ENCODE data around the gene AFAP1. TPM values are rescaled to one million over a fixed set of nuclear protein-coding genes. Genes with fewer than 3 reads are reported as not detected.
"Not testable (repeated sequence)": the region's sequence is repeated elsewhere in the genome, so short reads cannot be mapped to it uniquely, and the experiment has no call there.

The AFAP1 gene
- polyA plus RNA-seq, 3 donors, result 22.6 to 32.7 (median 25.7) TPM

DNA sequence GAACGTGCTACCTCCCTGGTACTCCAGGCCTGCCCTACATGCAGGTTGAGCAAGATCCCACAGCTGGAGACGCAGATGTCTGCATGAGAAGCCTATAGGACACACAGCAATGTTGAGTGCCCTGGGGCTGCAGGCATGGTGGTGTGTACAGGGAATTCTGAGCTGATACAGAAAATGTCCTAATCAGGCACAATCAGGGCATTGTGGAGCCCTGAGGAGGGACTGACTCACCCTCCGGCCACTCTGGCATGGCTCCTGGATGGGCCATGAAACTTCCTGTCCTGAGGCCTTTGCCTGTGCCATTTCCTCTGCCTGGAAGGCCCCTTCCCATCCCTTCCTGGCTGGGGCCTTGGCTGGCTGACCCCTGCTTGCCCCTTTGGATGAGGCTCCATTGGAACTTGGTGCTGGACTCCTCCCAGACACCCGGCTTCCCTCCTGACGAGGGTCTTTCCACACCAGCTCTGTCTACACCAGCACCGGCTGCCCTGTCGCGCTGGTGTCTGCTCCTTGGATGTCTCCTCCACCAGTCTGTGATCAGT is 16.7 kb upstream of the AFAP1 start:
- no peak for DNase-seq (ENCODE audit: extremely low read depth in 1 of 11, low read depth in 9 of 11, low spot score in 4 of 11)

DNA sequence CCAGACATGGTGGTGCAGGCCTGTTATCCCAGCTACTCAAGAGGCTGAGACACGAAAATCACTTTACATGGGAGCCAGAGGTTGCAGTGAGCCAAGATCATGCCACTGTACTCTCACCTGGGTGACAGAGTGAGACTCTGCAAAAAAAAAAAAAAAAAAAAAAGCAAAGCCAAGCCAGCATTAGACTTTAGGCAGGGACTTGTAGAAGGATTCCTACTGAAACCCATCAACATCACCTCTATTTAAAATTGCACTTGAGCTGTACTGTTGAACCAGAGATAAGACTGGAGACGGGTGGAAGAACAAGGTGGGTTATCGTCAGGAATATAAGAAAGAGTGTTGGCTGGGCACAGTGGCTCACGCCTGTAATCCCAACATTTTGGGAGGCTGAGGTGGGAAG is 15.7 kb upstream of the AFAP1 start:
- DNase-seq (ENCODE audit: extremely low read depth in 1 of 11, low read depth in 9 of 11, low spot score in 4 of 11), result no peak

DNA sequence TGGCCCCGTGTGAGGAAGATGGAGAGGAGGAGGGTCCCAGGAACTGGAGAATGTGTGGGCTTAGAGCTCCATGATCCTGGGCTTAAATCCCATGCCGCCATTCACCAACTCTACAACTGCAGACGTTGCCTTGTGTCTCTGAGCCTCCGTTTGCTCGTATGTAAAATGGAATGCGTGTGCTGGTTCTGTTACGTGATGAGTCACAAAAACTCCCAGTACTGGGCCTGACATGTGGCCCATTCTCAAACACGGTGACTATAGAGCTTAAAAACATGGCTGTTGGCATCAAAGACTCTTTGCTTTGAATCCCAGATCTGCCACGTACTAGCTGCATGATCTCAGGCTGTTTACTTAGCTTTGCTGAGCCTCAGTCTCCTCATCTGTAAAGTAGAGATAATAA is 13.0 kb upstream of the AFAP1 start:
- no peak for DNase-seq (ENCODE audit: extremely low read depth in 1 of 11, low read depth in 9 of 11, low spot score in 4 of 11)

DNA sequence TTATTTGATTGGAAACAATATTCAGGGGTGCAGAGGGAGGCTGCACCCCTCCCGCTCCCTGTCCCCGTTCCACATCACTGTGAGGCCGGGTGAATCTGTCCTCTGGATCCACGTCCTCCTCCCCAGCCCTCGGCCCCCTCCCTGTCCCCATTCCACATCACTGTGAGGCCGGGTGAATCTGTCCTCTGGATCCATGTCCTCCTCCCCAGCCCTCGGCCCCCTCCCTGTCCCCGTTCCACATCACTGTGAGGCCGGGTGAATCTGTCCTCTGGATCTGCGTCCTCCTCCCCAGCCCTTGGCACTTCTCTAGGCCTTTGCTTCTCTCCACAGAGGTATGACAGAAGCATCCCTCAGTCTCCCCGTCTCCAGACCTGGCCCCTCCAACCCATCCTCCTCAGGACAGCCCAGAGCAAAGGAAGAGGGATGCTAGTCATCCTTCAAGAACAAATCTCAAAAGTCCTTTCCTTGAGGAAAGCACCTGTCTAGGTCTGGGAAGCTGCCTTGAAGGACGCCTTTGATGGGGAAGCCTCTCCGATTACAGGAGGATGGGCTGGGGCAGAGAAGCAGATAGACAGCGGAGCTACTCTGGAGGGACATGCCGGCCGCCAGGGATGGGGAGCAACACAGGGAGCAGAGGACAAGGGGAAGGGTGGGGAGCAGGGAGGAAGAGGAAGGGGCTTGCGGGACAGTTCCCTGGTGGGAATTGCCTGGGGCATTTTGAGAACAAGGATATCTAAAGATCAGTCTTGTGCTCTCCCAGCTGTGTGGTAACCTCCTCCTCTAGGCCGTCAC is 10.8 kb upstream of the AFAP1 start:
- no peak for DNase-seq (ENCODE audit: extremely low read depth in 1 of 11, low read depth in 9 of 11, low spot score in 4 of 11)

DNA sequence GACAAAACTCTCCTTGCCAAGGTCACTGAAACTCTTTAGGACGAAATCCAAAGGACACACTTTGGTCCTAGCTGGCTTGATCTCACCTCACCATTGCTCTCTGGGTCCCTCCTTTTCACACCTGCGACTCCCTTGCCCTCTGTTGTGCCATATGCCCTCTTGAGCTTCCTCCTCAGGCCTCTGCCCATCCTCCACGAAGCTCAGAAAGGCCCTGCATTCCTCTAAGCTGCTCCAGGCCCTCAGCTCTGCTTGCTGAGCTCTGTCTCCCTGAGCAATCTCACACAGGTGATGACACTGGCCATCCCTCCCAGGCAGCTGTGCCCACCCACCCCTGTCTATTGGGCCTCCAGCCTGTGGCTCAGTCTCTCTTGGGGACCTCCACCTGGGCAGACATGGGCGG is 10.1 kb upstream of the AFAP1 start:
- DNase-seq (ENCODE audit: extremely low read depth in 1 of 11, low read depth in 9 of 11, low spot score in 4 of 11), result no peak

DNA sequence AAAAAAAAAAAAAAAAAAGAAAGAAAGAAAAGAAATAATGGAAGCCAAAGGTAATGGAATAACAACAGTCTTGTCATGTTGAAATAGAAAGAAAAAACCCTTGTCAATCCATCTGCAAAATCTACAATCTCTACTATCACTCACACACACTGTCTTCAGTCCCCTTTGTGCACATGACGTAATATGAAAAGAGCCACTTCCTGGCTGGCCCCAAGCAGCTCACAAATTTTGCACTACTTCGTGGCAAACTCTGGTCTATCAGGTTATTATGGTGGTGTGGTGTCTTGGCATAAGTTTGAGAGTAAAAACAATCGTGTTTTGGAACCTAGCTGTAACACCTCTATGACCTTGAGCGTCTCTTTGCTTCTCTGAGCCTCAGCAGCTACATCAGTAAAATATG is 8.3 kb upstream of the AFAP1 start:
- no peak for DNase-seq (ENCODE audit: extremely low read depth in 1 of 11, low read depth in 9 of 11, low spot score in 4 of 11)

DNA sequence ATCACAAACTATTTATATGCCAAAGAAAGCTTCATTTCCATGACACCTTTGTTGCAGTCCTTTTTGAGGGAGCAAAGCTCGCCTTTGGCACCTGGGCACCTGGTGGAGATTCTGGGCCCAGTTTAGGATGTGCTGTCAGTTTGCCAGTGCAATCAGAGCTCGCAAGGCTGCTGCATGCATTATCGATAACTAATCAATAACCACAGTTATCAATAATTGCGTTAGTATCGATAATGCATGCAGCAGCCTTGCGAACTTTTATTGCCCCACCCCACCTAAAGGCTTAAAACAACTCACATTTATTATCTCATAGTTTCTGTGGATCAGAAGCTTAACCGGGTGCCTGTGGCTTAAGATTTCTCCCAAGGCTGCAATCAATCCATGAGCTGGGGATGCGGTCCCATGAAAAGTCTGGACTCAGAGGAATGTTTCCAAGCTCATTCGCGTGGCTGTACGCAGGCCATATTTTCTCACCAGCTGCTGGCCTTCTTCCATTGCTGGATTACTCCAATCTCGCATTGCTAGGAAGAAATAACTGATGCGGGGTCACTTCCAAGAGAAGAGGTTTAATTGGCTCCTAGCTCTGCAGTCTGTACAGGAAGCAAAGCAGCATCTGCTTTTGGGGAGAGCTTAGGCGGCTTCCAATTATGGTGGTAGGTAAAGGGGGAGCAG is 6.2 kb upstream of the AFAP1 start:
- no peak for DNase-seq (ENCODE audit: extremely low read depth in 1 of 11, low read depth in 9 of 11, low spot score in 4 of 11)

DNA sequence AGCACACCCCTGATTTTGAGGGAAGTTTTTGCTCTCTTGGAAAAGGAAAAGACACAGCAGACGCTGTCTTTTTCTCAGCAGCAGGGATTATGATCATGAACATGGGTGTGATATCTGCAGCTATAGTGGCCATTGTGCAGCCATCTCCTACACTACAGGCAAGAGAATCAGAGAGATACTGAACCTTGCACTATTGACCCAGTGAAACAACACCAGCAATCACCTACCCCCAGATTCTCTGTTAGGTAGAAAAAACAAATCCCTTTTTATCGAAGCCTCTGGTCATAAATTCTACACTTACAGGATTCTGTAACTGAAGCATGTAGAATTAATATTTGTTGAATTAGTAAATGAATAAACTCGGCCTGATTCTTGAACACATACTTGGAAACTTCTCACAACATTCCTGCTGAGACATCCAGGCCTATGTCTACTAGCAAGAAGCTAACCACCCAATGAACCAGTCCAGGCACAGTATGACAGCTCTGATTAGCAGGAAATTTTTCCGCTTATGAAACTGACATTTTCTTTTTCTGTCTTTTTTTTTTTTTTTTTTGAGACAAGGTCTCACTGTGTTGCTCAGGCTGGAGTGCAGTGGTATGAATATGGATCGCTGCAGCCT is 5.0 kb upstream of the AFAP1 start:
- DNase-seq (ENCODE audit: extremely low read depth in 1 of 11, low read depth in 9 of 11, low spot score in 4 of 11), result no peak

DNA sequence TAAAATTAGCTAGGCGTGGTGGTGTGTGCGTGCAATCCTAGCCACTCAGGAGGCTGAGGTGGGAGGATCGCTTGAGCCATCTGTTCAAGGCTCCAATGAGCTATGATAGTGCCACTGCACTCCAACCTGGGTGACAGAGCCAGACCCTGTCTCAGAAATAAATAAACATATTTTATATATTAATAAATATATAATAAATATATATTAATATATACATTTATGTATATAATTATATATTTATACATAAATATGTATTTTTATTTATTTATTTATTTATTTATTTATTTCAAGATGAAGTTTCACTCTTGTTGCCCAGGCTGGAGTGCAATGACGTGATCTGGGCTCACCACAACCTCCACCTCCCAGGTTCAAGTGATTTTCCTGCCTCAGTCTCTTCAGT is 4.0 kb upstream of the AFAP1 start:
- not testable (repeated sequence) for DNase-seq (ENCODE audit: extremely low read depth in 1 of 11, low read depth in 9 of 11, low spot score in 4 of 11)

DNA sequence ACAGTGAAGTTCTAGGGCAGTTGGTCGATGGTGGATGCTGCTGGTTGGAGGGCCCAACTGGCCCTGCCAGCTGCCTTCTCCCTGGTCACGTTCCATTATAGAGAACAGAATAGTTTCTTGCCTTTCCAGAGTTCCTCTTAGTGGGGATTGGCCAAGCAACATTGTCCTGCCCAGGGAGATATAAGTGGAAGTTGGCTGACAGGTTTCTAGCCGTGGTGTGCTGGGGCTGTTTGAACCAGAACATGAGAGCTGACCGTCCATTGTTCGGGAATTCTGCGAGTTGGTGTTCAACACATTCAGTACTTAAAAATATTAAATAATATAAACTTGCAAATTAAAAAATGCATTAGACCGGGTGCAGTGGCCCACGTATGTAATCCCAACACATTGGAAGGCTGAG is 3.5 kb upstream of the AFAP1 start:
- DNase-seq (ENCODE audit: extremely low read depth in 1 of 11, low read depth in 9 of 11, low spot score in 4 of 11), result no peak

DNA sequence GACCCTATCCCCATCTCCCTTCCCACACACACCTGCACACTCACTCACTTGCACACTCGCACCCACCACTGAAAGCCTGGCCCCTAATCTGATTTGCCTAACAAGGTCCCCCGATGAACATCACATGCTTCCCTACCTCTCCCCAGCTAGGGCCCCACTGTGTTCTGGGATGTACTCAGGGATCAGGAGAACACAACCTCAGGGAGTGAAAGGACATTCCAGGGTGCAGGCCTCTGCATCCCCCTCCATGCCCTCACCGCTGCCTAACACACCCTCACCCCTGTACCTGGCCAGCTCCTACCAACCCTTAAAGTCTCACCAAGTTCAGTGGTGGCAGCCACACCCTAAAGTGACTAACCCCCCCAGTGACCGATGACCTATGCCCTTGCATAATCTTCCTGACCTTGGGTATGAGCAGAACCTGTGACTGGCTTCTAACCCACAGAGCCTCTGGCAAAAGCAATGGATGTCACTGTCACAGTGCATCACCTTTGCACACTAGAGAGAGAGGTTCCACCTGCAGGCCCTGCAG is 2.4 kb upstream of the AFAP1 start:
- no peak for DNase-seq (ENCODE audit: extremely low read depth in 1 of 11, low read depth in 9 of 11, low spot score in 4 of 11)

DNA sequence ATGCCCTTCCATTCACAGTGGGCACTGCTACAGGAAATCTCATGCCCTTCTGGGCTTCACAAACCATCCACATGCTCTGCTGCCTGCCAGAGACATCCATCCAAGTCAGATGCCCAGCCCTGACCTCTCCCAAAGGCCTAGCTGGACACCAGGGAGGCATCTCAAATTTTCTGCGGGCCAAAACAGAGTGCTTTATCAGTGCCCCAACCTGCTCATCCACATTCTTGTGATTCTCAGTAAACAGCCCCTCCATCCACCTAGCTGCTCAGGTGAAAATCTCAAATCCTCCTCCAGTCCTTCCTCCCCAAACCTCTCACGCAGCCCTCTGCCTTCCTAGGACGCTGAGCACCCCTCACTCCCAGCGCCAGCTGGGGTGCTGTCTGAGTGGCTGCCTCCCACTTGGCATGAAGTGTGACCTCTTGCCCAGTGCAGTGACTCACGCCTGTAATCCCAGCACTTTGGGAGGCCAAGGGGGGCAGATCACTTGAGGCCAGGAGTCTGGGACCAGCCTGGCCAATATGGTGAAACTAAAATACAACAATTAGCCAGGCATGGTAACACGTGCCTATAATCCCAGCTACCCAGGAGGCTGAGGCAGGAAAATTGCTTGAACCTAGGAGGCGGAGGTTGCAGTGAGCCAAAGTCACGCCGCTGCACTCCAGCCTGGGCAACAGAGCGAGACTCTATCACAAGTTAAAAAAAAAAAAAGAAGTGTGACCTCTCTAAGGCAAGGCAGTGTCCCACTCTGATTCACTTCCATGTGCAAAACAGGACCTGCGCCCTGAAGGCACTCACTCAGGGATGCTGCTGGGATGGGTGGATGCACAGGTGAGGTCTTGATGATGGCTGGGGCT is 1.7 kb upstream of the AFAP1 start:
- no peak for DNase-seq (ENCODE audit: extremely low read depth in 1 of 11, low read depth in 9 of 11, low spot score in 4 of 11)

DNA sequence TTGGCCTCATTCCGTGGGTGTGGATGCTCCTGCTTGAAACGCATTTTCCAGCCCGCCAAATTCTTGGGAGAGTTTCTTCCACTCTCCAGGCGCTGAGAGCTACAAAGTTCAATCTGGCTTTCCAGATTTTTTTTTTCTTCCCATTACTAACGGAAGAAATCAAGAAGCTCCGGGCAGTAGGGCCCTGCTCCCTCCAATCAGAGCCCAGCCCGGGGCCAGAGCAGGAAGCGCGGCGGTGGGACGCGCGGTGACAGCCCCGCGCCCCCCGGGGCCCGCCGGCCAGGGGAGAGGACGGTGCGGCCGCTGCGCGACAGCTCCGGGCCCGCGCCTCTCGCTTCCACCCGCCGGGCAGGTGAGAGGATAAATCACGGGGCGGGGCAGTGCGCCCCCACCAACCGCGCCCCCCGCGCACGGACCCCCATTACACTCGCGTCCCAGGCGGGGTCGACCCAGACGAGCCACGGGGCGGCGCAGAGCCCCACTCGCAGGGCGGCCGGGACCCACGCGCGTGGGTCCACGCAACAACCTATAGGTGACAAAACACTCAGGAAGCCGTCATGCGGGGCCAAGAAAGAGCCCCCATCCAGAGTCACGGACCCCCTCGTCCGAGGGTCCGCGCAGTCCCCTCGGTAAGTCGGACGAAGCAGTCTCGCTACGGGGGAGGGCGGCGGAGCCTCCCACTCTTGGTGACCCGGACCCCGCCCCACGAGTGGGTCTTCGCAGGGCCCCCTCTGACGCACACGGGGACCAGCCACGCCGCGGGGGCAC is 868 bp downstream of the AFAP1 start:
- peak in 1 of 11 donors; percentile 46 for DNase-seq (ENCODE audit: extremely low read depth in 1 of 11, low read depth in 9 of 11, low spot score in 4 of 11)

DNA sequence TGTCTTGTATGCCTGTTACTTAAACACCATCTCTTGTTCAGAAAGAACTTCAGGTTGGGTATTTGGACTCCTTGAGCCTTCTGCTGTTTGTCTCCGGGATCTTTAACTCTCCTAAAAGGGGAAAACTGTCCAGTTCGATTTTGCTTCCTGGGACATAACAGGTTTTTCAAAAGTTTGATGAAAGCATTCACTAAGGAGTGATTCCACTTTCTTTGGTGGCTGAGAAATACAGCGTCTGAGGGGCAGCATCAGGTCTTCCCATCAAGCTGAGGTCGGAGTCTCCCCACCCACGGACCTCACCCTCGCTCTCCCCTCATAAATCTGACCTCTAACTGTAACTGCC is 1.4 kb downstream of the AFAP1 start:
- DNase-seq (ENCODE audit: extremely low read depth in 1 of 11, low read depth in 9 of 11, low spot score in 4 of 11), result no peak

DNA sequence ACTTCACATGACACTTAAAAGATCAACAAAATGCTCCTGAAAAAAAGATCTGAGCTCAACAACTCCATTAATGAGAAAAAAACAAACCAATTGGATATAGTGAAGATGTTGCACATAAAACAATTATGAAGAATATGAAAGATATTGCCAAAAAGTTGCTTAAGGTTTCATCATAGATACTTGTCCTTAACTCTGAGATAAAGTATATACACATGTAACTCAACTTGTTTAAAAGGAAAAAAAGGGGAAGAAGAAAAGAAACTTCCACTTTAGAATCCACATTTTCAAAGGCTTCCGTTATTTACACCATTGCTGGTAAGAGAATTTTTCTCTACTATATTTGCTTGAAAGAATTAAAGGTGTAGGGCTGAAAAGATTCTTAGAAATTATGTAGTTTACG is 2.7 kb downstream of the AFAP1 start:
- no peak for DNase-seq (ENCODE audit: extremely low read depth in 1 of 11, low read depth in 9 of 11, low spot score in 4 of 11)

DNA sequence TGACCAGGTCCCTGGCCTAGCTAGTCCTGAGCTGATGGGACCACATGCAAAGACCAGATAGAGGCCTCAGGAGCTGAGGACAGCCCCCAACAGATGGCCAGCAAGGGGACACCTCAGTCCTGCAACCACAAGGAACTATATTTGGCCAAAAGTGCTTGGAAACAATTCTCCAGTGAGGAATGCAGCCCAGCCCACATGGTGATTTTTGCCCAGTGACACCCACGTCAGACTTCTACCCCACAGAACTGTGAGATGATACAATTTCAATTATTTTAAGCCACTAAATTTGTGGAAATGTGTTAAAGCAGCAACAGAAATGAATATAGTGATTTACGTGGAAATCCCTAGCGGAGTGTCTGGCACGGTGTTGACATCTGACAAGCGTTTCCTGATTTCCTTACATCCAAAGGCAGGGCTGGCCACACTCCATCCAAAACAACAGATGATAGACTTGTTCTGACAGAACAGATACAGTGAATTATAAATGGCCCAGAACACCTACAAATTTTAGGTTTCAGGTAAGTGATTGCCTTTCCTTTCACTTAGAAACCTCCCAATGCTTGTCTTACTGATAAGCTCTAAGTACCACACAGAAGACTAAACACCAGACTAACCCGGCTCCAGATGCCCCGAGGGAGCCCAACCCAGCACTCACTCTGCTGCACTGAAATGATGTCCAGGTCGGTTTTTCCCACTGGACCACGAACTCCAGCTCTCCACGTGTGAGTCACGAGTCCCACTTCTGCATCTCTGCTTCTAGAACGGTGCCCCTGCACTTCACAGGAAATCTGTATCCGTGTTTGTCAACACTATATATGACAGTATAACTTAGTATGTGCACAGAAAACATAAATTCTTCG is 5.8 kb downstream of the AFAP1 start:
- no peak for DNase-seq (ENCODE audit: extremely low read depth in 1 of 11, low read depth in 9 of 11, low spot score in 4 of 11)

DNA sequence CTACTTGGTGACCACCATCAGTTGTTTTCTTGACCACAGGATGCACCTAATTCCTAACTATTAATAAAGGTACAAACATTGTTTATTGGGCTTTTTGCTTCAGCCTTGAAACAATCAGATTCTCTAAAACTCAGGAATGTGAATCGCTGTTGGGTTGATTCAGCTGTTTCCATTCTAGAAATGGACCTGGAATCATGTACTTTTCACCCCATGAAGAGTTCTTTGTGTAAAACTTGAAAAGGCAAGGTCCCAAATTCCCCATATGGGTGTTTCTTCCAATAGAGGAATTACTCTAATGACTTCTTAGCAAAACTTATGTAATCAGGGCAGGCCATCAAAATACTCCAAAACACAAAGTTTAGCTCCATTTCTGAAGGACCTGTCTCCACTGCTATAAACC is 7.4 kb downstream of the AFAP1 start:
- no peak for DNase-seq (ENCODE audit: extremely low read depth in 1 of 11, low read depth in 9 of 11, low spot score in 4 of 11)

Measured in renal cortex interstitium (tissue), 11 donors.